Measurements from ENCODE around the gene CNTNAP2. TPM values are rescaled to one million over a fixed set of nuclear protein-coding genes. Genes with fewer than 3 reads are reported as not detected.

CNTNAP2 gene
- total and polyA plus RNA-seq, 2 of the 4 experiments (the other 2 are of a cell fraction): not detected

GRCh38 chr7:147859486-147859885, 1742.9 kb downstream of the CNTNAP2 start:
- Histone ChIP-seq H4K8ac (ENCODE audit: low read depth in 2 of 2, low read length in 2 of 2) (no peak overlapping the region), H3K14ac (replicated peaks; ENCODE audit: low read depth, low read length) (no peak overlapping the region), H2AK5ac (ENCODE audit: low read depth, low read length) (no peak overlapping the region), H3K23ac (ENCODE audit: low read depth, low read length) (no peak overlapping the region), H3K9ac (ENCODE audit: low read depth, low read length) (no peak overlapping the region), H4K5ac (ENCODE audit: low read depth, low read length) (no peak overlapping the region), H3K79me1 (ENCODE audit: low read depth in 1 of 2, low read length in 2 of 2) (no peaks in the 10 kb centered on the region), H2BK120ac (ENCODE audit: low read depth, low read length) (no peak overlapping the region), H2BK15ac (ENCODE audit: low read depth, low read length) (no peak overlapping the region), H3K36me3 (ENCODE audit: control insufficient read depth, insufficient read depth, low read length) (no peaks in the 10 kb centered on the region), H3K18ac (ENCODE audit: low read depth, low read length) (no peak overlapping the region), H2BK5ac (ENCODE audit: low read depth, low read length, poor library complexity, severe bottlenecking) (no peak overlapping the region), H3K4me2 (ENCODE audit: low read depth, low read length) (no peak overlapping the region), H3K9me3 (ENCODE audit: control insufficient read depth, insufficient read depth, low read length) (peaks cover 6% of the 10 kb centered on the region), H2AK9ac (replicated peaks; ENCODE audit: low read depth, low read length, poor library complexity) (no peak overlapping the region), H3K56ac (ENCODE audit: extremely low read depth, insufficient read depth, low read length) (no peak overlapping the region), H2AFZ (replicated peaks; ENCODE audit: low read length, poor library complexity) (no peak overlapping the region), H3K4ac (ENCODE audit: low read depth, low read length) (no peak overlapping the region), H4K20me1 (ENCODE audit: insufficient read depth, low read length) (no peaks in the 10 kb centered on the region), H3K27ac (ENCODE audit: insufficient read depth, low read length) (no peak overlapping the region), H4K91ac (ENCODE audit: insufficient read depth, low read depth, low read length) (no peak overlapping the region), H3K4me1 (ENCODE audit: control insufficient read depth, insufficient read depth, low read length) (no peaks in the 10 kb centered on the region), H3K4me3 (ENCODE audit: insufficient read depth, low read depth, low read length) (no peak overlapping the region), H3K9me1 (ENCODE audit: insufficient read depth, low read length) (no peaks in the 10 kb centered on the region), H2BK20ac (ENCODE audit: low read depth, low read length) (no peak overlapping the region), H3K27me3 (ENCODE audit: control insufficient read depth, insufficient read depth, low read length) (no peaks in the 10 kb centered on the region)
- ChIA-PET POLR2A (ENCODE audit: unreplicated experiment) (no interaction called here), CTCF (no interaction called here)
- no peak for ATAC-seq (ENCODE audit: low read depth)
- intact Hi-C loops (cut with micrococcal nuclease): no loop called here
- no TSS peak for BruUV-seq (replicated peaks)
- TF ChIP-seq CHD1 (IDR thresholded peaks at IDR 0.05; ENCODE audit: low read depth, low read length) (no peak), CEBPB (IDR thresholded peaks at IDR 0.05; ENCODE audit: low read depth, low read length) (no peak), MXI1 (IDR thresholded peaks at IDR 0.05; ENCODE audit: borderline replicate concordance, low read depth, low read length) (no peak), MAZ (IDR thresholded peaks at IDR 0.05; ENCODE audit: borderline replicate concordance, low read depth, low read length) (no peak), RCOR1 (IDR thresholded peaks at IDR 0.05; ENCODE audit: insufficient replicate concordance, low read length) (no peak), RAD21 (IDR thresholded peaks at IDR 0.05; ENCODE audit: low read length) (no peak), USF2 (IDR thresholded peaks at IDR 0.05; ENCODE audit: low read depth, low read length) (no peak), ELK1 (IDR thresholded peaks at IDR 0.05; ENCODE audit: borderline replicate concordance, low read depth, low read length) (no peak), NFE2L2 (IDR thresholded peaks at IDR 0.05; ENCODE audit: low read depth, low read length) (no peak), MAFK (IDR thresholded peaks at IDR 0.05; ENCODE audit: low read depth, low read length) (no peak), FOS (IDR thresholded peaks at IDR 0.05; ENCODE audit: low read depth, low read length) (no peak), SMC3 (IDR thresholded peaks at IDR 0.05; ENCODE audit: low read depth, low read length) (no peak), CTCF (conservative IDR thresholded peaks at IDR 0.05; ENCODE audit: low read depth, low read length) (no peak), POLR2A (IDR thresholded peaks at IDR 0.05; ENCODE audit: low read depth, low read length) (no peak), RFX5 (IDR thresholded peaks at IDR 0.05; ENCODE audit: low read depth, low read length) (no peak), BHLHE40 (IDR thresholded peaks at IDR 0.05; ENCODE audit: low read depth, low read length) (no peak)
- dilution Hi-C loops (cut with HindIII; ENCODE audit: low sequenced_read_pairs, unreplicated experiment): no loop called here
- in situ Hi-C loops (cut with MboI; ENCODE audit: low sequenced_read_pairs): no loop called here
- DNase-seq: no peak
